Fibroblast of skin of back (primary cell): ENCODE measurements around the gene OTOG.

ENCODE experiments used
- DNase-seq: peaks from one replicate; pipeline ENCODE4 v3.0.0-alpha.2; 2013

OTOG gene

DNA sequence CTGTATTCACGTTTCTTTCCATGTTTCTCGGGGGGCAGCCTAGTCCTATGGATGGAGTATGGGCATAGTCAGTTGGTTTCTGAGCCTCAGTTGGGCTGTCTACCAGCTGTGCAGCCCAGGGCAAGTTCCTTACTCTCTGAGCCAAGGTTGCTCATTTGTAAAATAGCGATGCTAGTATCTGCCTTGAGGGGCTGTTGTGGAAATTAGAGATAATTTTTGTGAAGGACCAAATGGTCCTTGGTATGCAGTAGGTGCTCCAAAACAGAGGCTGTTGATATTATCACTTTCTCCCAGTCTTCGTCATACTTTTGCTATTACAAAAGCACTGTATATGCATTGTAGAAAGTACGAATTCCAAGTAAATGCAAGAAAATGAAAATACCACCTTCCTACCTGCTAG is 89.7 kb downstream of the OTOG start:
- DNase-seq, result no peak

DNA sequence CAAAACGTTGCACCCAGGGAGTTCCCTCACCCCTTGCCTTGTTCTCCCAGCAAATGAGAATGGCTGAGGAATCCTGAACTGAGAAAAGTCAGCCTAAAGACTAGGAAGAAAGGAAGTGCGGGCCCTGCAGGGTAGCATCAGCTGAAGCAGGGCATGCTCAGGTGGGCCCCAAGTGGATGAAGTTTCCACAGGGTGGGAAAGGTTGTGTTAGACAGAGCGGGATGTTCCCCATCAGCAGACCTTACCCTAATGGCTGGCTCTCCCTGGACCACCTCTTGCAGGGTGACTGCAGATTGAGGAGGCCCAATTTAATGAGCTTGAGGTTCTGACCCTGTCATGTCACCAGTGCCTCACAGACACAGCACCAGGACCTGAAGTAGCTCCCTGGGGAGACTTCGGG is 90.8 kb downstream of the OTOG start:
- no peak for DNase-seq

DNA sequence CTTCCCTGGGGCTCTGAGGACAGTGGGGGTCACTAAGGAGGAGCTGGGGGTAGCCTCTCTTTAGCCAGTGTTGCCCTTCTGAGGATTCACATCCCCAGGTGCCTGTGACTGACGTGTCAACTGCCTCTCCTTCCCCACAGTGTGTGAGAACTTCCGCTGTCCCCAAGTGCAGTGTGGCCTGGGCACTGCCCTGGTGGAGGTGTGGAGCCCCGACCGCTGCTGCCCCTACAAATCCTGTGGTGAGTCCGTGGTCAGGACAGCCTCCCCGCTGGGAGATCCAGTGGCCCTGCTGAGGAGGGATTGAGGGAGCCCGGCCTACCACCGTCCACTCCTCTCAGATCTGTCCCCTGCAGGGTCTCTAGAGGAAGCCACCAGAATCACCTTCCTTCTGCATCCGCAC is 91.3 kb downstream of the OTOG start:
- no peak for DNase-seq

DNA sequence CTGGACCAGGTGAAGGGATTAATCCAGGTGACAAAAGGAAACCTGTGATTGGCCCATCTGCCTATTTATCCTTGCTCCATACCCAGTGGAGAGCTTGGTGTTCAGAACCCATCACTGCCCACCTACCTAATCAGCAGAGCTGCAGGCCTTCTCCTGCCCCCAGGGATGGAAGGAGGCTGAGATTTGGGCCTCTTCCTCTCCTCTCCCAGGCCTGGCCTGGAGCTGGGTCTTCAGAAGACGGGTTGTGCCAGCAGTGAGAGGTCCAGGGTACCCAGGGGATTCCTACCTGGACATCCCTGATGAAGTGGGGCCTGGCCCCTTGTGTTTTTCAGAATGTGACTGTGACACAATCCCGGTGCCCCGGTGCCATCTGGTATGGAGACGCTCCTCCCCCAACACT is 92.0 kb downstream of the OTOG start:
- DNase-seq, result no peak

DNA sequence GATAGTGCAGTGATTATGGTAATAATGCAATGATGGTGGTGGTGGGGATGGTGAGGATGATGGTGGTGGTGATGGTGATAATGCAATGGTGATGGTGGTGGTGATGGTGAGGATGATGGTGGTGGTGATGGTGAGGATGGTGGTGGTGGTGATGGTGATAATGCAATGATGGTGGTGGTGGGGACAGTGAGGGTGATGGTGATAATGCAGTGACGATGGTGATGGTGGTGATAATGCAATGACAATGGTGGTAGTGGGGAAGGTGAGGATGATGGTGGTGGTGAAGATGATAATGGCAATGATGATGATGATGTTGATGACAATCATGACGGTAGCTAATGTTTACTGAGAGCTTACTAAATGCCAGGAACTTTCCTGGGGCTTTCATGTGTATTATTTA is 92.7 kb downstream of the OTOG start:
- no peak for DNase-seq

DNA sequence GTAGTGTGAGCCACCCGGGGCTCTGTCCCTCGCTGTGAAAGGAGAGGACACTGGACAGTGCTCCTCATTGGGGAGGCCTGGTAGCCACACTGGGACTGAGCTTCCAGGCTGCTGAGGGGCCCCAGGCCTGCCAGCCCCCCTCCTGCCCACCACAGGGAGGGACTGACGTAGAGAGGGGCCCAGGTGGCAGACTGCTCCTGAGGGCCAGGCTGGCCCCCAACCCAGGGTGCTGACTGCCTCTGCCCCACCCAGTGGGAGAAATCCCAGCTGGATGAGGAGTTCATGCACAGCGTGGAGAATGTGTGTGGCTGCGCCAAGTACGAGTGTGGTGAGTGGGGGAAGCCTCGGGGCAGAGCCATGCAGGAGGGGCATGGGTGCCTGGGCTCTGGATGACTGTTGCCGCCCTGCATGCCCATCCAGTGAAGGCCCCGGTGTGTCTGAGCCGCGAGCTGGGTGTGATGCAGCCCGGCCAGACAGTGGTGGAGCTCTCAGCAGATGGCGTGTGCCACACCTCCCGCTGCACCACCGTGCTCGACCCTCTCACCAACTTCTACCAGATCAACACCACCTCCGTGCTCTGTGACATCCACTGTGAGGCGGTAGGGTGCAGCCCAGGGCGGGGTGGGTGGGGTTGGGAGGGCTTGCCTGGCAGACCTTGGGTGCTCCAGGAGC is 93.6 kb downstream of the OTOG start:
- DNase-seq, result no peak

DNA sequence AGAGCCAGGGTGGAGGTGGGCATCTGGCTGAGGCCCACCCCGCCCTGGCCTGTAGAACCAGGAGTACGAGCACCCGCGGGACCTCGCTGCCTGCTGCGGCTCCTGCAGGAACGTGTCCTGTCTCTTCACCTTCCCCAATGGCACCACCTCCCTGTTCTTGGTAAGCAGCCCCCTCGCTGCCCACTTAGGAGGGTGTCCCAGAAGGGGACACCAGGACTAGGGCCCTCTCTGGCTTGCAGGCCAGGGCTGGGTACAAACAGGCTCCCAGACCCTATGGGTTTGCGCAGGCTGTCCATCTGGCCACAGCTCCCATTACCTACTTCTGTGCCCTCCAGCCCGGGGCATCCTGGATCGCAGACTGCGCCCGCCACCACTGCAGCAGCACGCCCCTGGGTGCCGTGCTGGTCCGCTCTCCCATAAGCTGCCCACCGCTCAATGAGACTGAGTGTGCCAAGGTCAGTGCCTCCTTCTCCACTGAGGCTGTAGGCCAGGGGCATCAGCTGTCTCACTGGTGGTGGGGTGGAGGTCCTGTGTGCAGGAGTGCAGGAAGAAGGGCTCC is 94.8 kb downstream of the OTOG start:
- DNase-seq, result no peak

DNA sequence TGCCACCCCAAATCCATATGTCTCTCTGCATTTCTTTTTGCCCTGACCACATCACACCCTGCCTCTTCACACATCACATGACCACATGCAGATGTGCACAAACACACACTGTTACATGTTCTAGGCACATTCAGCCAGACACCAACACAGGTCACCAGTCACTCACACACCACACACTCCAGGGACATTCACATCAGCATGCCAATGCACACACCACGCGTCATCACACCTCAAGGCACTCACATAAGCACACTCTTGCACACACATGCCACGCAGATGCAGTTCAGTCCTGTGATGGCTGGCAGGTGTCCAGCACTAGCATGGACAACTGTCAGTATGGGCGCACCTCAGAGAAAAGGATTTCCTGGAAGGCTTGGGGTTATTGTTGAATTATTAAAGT is 95.3 kb downstream of the OTOG start:
- DNase-seq, result no peak

DNA sequence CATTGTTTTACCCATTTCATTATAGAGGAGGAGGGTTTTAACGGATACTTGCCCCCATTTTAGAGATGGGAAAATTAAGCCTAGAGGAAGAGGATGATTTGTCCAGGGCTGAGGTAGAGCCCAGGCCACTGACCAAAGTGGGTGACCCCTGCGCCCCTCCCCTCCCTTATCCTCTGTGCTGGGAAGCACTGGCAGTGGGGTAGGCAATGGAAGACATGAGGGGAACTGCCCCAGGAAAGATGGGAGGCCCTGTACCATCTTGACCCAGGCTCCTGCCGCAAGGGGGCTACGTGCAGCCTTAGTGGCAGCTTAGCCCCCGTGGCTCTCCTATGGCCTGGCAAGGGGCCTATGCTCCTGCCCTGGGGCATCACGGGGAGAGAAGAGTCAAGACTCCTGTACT is 95.9 kb downstream of the OTOG start:
- no peak for DNase-seq

DNA sequence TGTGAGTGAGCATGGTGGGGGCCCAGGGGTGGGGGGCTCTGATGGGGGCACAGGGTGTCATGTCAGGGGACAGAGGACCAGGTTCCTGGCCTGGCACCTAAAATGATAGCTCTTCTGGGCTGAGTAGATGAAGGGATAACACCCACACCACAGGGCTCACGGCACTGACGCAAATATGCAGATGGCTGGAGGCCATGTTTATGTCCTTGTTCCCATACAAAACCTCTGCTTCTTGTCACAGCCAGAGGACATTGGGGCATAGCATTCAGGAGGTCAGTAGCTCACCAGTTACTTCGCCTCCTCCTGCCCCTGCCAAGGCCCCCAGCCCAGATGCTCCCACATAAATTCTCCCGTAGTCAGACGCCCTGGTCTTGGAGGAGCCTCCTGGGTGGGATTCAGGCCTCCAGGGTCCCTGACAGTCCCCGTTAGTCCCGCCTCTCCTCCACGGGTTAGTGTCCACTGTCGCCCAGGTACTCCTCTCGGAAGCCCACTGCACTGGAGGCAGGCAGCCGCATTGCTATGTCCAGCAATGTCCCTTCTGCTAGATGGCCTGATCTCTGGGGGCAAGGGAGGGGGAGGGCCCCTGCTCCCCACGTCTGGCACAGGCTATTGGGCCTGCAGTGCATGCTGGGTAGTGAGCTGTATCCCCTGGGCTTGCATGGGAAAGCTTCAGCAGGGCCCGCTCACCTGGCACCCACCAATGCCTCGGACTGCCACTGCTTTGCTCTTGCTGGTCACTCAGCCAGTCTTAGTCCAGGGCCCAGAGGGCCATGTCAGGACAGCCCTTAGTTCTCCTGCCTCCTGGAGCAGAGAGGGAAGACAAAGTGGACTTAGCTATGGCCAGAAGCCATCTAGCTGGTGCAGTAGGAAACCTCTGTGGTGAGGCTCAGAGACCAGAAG is 96.7 kb downstream of the OTOG start:
- DNase-seq, result no peak

DNA sequence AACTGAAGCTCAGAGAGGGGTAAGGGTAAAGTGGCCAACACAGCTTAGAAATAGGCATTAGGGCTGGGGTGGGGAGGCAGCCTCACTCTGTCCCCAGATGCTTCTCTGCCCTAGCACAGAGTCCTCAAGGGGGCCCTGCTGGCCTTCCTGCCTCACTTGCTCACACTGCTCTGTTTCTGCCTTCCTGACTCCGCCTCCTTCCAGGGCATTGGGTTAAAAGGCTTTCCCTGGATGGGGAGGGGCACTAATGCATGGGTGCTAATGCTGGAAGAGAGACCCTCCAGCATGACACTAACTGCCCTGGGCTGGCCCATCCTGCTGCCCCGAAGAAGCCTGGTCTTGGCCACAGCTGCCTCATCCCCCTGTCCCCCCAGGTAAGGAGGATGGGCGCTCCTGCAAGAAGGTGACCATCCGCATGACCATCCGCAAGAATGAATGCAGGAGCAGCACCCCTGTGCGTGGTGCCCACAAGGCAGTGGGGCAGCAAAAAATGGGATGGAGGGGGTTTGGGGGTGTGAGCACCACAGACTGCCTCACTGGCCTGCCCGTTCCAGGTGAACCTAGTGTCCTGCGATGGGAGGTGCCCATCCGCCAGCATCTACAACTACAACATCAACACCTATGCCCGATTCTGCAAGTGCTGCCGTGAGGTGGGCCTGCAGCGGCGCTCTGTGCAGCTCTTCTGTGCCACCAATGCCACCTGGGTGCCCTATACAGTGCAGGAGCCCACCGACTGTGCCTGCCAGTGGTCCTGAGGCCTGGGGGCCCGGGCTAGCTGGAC is 98.3 kb downstream of the OTOG start:
- DNase-seq, result no peak

DNA sequence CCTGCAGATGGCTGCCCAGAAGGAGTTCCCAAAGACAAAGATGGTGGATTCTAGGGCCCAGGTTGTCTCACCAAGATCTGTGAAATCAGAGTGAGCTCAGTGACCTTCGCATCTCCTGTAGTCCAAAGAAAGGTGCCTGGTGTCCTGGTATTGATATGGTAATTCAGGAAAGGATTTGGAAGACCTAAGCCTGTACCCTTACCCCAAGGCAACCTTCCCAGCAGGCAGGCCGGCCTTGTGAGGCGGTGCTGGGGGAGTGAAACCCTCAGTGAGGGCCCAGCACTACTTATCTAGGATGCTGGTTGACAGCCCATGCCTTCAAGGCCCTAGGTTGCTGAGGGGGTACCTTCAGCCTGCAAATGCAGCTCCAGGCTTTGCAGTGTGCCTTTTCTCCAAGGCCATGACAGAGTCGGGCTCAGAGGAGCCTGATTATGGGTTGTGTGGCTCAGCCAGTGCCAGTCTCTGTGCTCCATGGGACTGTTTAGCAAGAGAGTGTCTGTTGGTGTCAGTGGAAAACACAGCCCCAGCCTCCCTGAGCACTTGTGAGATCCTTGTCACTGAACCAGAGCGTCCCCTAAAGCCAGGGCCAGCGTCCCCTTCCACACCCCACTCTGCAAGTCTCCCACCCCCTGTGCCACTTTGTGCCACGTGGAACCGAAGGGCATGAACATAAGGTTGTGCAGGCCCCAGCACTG is 99.5 kb downstream of the OTOG start:
- no peak for DNase-seq

DNA sequence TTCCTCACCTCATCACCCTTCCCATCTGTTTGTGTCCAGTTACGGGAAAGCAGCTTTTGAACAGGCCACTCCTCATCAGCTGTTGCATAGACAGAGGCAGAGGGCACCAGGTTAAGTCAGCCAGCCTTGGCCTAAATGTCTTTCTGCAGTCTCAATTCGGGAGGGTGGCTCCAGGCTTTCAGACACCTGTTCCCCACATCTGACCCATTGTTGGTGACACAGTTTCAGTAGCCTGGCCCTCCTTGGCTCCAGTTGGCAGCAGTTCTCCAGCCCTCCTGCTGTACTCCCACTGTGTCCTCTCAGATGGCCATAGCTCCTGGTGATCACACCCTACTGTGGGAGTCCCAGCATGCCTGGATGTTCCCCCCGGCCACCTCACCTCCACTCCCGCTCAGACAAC is 101.5 kb downstream of the OTOG start:
- no peak for DNase-seq

DNA sequence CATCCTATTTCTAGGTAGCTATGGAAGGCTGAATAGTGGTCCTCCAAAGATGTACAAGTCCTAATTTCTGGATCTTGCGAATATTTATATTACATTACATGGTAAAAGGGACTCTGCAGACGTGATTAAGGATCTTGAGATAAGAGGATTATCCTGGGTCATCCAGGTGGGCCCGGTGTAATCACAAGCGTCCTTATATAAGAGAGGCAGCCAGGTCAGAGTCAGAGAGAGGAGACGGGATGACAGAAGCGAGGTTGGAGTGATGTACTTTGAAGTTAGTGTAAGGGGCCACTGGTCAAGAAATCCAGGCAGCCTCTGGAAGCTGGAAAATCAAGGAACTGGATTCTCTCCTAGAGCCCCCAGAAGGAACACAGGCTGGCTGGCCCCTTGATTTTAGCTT is 102.2 kb downstream of the OTOG start:
- DNase-seq, result no peak

DNA sequence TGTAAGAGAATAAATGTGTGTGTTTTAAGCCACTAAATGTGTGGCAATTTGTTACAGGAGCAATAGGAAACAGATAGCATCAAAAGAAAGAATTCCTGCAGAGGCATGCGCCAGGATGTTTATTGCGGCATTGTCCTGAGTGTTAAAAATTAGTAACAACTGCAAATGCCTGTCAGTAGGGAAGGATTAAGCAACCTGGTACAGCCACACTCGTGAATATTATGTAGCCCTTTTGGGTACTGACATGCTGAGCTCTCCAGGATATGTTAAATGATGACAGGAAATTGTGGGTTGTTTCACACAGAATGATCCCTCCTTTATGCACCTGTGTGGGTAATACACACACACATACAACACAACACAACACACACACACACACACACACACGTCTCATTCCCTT is 102.6 kb downstream of the OTOG start:
- no peak for DNase-seq

DNA sequence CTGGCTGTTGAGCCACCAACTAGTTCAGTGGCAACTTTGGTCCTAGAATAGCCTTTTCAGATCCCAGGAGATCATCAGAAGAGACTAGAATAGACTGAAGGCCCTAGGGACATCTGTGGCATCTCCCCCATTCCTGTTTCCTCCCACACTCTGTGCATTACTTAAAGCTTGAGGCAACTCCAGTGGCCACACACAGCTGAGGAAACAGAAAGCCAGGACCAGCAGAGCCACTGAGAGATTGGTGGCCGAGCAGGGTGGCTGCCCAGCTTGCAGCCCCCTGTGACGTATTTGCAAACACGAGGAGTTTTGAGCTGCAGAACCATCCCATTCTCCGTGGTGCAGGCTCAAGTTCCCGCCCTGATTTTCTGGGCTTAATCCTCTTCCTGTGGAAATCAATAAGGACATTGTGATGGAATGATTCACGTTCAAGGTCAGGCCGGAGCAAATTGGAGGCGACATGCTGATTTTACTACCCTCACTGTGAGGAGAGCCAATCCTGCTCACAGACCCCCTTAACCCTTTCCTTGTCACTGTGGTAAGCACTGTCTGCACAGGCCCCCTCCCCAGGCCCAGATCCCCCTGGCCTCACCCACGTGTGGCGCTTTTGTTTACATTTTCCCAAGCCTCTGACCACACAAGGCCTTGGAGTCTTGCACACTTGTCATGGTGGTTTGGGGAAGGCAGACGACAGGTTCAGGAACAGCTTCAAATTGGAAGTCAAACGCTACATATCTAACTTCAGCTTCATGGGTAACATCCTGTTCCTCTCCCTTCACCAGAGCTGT is 103.3 kb downstream of the OTOG start:
- DNase-seq, result no peak

DNA sequence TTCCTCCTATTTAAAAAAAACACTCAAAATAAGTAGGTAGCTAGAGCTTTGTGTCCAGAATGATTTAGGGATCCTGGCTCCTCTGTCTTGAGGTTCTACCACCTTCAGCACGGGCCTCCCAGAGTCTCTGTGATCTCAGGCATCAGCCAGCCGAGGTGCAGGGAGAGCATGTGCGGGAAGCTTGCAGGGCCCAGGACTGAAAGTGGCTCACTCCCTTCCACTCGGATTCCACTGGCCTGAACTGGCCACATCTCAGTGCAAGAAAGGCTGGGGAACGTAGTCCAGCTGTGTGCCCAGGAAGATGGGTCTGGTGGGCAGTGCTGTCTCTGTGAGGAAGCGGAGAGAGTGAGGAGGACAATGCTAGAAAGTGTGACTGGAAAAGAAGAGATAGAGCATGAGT is 104.0 kb downstream of the OTOG start:
- no peak for DNase-seq

DNA sequence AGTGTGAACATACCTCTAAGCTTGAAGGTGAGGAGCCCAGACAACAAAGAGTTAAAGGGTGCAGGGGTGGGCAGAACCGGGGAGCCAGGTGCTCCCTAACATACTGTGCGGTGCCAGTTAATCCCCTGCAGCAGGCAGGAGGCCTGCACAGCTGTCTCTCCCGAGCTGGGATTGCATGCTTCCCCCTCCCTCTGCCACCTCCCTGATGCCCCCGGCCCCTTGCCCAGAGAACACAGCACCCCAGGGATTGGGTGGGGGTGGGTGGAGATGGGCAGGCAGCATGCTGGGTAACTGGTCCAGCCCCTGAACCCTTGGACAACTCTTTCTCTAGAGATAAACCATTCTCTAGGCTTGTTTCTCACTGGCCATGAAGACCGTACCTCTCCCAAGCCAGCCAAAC is 104.6 kb downstream of the OTOG start:
- no peak for DNase-seq

DNA sequence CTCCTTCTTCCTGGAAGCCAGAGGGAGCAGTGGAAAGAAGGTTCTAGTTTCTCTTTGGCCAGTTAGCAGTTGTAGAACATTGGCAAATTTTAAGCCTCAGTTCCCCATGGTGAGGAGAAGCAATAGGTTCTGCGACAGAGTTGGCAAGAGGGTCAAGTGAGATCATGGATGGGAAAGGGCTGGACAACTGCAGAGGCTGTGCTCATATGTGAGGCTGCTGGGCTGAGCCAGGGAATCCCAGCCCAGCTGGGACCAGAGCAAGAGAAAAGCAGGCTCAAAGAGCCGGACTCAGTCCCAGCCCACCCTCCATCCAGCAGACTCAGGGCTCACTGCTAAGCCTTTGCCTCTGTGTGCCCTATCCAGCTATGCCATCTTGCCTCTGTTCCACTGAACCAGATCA is 105.5 kb downstream of the OTOG start:
- no peak for DNase-seq

DNA sequence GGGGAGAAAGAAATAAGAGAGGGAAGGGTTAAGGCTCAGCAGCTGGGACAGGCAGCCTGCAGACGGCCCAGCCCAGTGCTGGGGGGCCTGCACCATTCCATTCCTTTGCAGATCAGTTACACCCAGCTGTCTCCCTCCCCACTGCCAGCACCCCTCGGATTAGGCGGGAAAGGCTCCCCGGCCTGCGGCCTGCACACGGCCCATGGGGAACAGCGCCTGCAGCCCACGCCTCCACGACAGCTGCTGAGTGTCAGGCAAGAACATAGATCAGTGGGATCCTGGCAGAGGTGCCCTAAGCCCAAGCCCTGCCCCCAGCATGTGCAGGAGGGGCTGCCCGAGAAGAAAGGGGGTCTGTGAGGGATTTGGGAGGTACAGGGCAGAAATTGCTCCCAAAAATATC is 106.6 kb downstream of the OTOG start:
- no peak for DNase-seq

DNA sequence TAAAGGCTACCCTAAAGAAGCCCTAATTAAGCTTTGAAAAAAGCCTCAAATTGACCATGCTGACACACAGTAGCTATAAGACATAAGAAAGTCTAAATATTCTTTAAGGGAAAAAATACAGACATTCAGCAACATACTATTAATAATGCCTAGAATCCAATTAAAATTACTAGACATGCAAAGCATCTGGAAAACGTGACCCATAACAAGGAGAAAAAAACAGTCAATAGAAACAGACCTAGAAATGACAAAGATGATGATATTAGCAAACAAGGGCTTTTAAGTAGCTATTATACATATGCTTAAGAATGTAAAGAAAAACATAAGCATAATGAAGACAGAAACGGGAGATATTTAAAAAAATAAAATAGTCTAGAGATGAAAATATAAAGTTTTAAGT is 108.6 kb downstream of the OTOG start:
- no peak for DNase-seq

DNA sequence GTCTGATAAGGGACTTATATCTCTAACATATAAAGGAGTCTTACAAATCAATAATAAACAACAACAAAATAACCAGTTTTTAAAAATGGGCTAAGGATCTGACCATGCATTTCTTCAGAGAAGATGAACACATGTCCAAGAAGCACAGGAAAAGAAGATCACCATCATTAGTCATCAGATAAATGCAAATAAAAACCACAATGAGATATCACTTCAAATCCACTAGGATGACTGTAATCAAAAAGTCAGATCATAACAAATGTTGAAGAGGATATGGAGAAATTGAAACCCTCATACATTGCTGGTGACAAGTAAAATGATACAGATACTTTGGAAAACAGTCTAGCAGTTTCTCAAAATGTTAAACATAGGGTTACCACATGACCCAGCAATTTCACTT is 111.2 kb downstream of the OTOG start:
- DNase-seq, result no peak
